HG03354 (cell line): Measurements from ENCODE around the gene FBRSL1.

Experiments
- ATAC-seq: cut with Tn5 transposase; IDR thresholded peaks from one replicate; pipeline ENCODE4 v1.9.1; 2021; ENCODE audit warnings: mild to moderate bottlenecking; ENCODE audit not compliant: unreplicated experiment, poor library complexity, severe bottlenecking

Gene FBRSL1

DNA sequence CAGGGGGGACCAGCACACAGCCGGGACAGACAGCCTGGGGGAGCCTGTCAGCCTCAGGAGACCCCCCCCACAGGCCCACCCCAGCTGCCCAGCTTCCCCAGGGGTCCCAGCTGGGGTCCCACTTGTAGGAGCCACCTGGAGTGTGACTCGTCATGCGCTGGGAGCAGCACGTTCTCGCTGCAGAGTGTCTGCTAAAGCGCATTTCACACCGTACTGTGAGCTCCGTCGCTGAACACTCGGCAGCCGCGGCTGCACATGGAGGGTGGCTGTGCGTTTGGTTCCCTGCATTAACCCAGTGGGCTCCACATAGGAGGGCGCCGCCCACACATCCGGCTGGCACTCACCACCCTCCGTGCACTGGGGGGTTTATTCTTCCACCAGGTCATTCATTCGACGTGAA is 56.7 kb downstream of the FBRSL1 start:
- ATAC-seq = no peak

- no peak for ATAC-seq
Observed at GRCh38 chr12:132547205-132547740, 57.3 kb downstream of the FBRSL1 start.

GRCh38 chr12:132548430-132549058 is 58.6 kb downstream of the FBRSL1 start:
- ATAC-seq = no peak

- no peak for ATAC-seq
Observed at GRCh38 chr12:132549059-132549458, 59.1 kb downstream of the FBRSL1 start.

- no peak for ATAC-seq
Observed at GRCh38 chr12:132550014-132550802, 60.3 kb downstream of the FBRSL1 start.

DNA sequence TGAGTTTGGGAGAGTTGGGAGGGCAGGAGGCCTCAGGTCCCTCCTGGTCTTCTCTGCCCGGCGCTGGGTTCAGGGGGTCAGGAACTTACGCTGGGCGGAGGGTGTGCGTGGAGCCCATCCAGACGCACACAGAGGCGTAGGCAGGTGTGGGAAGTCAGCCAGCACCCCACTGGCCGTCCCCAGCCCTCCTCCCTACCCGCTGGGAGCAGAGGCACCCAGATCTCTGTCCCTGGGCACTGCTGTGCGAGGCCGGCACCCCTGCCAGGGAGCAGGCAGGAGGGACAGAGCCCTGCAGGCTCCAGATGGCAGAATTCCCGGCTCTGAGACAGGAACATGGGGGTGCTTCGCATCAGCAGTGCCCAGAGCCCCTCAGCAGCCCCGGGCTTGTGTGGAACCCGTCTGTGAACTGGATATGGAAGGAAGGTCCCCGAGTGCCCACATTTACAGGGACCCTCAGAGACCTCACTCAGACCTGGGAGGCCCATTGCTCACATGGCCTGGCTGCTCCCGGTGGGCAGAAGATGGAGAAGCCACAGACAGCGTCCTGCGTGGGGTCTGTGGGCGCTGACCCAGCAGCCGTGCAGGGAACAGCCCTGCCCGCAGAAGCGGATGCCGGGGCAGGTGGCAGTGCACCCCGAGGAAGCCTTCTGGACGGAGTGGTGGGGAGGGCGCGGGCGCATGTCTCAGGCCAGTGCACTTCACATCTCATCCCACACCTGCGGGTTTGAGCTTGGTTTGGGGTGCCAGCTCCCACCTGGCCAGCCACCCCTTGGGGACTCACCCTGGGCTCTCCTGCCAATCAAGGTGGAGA is 61.1 kb downstream of the FBRSL1 start:
- ATAC-seq = no peak

DNA sequence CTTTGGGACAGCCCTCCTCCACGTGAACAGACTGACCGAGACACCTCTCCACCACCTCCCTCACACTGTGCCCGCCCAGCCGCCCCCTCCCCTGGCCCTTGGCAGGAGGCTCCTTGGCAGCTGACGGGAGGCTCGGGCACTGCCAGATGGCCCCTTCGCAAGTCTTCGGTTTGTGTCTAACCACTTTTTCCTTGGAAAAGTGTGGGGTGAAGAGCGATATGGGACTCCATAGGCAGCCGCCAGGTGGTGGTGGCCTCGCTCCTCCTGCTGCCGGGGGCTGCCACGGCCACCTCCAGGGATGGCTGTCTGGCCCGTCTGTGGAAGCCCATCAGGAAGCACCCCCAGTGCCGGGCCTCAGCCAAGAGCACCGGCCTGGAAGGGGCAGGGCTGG is 61.7 kb downstream of the FBRSL1 start:
- no peak for ATAC-seq

GRCh38 chr12:132554845-132555630 is 65.1 kb downstream of the FBRSL1 start:
- no peak for ATAC-seq

DNA sequence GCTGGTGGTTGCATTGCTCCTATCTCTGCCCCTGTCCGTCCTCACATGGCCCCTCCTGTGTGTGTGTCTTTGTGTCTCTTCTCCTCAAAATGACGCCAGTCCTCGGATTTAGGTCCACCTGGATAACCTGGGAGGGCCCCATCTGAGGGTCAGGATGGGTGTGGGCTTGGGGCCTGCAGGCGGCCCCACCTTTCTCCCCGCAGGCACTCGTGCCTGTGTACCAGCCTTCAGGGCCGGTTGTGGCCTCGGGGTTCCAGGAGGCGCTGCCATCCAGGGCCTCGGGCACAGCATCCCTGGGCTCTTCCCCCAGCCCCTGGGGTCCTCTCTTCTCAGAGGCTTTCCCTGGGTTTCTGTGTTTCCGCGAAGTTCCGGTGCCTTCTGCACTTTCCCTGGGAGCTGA is 65.7 kb downstream of the FBRSL1 start:
- ATAC-seq = no peak

DNA sequence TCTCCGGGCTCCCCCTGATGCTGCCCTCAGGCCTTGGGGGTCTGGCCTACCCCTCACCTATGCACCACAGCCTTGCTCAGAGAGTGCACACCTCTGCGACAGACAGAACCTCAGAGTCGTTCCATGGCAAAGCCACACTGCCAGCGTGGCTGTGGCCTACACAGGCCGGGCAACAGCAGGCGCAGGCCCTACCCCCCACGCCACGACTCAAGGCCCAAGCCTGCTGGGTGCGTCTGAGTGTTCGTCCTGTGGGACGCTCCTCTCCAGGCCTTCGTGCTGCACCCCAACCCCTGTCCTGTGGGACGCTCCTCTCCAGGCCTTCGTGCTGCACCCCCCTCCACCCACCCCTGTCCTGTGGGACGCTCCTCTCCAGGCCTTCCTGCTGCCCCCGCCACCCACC is 66.3 kb downstream of the FBRSL1 start:
- no peak for ATAC-seq

GRCh38 chr12:132556801-132557200 is 66.8 kb downstream of the FBRSL1 start:
- ATAC-seq = no peak

GRCh38 chr12:132557291-132558015 is 67.5 kb downstream of the FBRSL1 start:
- ATAC-seq = no peak

GRCh38 chr12:132558042-132558856 is 68.3 kb downstream of the FBRSL1 start:
- ATAC-seq = no peak

DNA sequence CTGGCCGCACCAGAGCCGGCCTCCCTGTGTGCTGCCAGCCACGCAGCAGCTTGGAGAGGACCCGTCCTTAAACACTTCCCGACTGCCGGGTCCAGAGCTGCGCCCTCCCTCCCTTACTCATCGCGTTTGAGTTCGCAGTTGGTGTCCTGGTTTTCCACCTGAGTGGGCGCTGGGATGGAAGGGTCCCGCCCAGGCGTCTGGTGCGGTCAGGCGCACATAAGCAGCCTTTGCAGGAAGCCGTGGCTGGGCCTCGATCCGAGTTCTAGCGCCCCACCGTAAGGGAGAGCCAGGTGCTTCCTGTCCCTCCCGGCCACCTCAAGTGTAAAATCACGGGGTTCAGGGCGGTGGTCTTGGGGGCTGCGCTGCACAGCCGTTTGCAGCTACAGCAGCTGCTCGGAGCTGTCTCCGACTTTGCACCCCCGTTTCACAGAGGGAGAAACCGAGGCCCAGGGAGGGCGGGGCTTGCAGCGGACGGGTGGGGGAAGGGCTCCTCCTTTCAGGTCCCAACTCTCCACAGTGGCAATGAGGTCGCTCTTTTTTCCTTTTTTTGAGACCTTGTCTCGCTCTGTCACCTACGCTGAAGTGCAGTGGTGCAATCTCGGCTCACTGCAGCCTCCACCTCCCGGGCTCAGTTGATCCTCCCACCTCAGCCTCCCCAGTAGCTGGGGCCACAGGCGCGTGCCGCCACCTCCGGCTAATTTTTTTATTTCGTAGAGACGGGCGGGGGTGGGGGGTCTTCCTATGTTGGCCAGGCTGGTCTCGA is 69.1 kb downstream of the FBRSL1 start:
- ATAC-seq = no peak

DNA sequence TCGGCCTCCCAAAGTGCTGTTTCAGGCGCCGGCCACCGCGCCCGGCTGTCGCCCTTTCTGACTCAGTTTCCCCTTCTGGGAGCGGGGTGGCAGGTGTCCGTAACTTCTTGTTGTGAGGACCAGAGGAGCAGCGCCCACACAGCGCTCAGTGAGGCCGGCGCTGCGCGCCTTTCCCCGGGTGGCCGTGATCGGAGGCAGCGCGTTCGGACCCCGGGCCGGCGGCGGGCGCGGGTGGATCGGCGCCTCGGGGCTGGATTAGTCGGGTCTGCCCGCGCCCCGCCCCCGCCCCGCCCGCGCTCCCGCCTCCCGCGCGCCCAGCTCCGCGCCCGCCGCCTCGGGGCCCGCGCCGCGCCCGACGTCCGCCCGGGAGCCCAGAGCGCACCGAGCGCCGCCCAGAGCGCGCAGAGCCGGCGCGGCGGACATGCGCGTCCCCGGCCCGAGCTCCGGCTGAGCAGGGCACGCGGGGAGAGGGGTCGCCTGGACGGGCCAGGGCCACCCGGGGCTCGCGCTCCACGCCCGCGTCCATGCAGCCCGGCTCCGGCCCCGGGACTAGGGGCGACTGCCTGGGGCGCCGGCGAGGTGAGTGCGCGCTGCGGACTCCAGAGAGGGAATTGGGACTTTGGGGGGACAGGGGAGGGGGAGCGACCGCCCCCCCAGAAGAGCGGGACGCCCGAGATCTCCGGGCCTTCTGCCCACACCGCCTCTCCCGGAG is 69.9 kb downstream of the FBRSL1 start:
- no peak for ATAC-seq

GRCh38 chr12:132560364-132560613 is 70.3 kb downstream of the FBRSL1 start:
- ATAC-seq = no peak
